ENCODE measurements around the gene PRR29. TPM values are rescaled to one million over a fixed set of nuclear protein-coding genes. Genes with fewer than 3 reads are reported as not detected.

The PRR29 gene
- total RNA-seq, 4 donors from 2014 or later, result 0.09 TPM; not detected in 3

DNA sequence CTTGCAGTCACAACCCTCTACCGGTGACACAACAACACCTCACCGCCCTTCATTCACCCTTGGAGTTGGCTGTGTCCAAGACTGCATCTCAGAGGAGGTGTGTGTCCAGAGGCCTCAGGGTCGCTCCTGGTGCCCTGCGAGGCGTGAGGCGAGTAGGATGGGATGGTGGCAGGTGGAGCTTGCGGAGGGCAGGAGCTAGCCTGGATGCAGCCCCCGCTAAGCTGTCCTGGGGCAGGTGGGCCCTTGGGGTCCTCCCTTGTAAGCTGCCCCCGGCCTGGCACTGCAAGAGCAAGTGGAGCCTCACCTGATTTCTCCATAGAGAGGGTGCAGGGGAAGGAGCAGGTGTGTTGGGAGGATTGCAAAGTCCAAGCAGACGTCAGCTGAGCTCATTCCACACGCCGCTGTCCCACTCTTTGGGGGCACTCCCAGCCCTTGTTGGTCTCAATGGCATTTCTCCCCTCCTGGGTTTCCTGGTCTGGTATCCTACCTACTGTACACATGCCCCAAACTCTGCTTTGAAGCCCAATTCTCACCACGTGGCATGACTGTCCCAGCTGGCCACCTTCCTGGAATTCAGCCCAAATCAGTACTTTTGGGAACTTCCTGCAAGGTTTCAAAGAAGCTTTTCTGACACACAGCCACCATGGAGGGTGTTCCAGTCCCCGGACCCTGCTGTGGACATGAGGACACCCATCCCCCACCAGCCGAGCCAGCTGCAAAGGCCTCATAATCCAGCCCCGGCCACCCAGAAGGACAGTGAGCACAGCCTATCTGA lies 40.4 kb downstream of the PRR29 start:
- no peak for DNase-seq
- Histone ChIP-seq H3K4me3 (no peak overlapping the region), H3K27me3 (no peaks in the 10 kb centered on the region), H3K36me3 (peaks cover 0 to 52% (median 11%) of the 10 kb centered on the region in 3 donors), H3K9me3 (no peaks in the 10 kb centered on the region), H3K27ac (no peak overlapping the region), H3K4me1 (no peaks in the 10 kb centered on the region)
- TF ChIP-seq, protein P1, sequence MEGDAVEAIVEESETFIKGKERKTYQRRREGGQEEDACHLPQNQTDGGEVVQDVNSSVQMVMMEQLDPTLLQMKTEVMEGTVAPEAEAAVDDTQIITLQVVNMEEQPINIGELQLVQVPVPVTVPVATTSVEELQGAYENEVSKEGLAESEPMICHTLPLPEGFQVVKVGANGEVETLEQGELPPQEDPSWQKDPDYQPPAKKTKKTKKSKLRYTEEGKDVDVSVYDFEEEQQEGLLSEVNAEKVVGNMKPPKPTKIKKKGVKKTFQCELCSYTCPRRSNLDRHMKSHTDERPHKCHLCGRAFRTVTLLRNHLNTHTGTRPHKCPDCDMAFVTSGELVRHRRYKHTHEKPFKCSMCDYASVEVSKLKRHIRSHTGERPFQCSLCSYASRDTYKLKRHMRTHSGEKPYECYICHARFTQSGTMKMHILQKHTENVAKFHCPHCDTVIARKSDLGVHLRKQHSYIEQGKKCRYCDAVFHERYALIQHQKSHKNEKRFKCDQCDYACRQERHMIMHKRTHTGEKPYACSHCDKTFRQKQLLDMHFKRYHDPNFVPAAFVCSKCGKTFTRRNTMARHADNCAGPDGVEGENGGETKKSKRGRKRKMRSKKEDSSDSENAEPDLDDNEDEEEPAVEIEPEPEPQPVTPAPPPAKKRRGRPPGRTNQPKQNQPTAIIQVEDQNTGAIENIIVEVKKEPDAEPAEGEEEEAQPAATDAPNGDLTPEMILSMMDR (IDR thresholded peaks at IDR 0.05), result no peak
- no peak for TF ChIP-seq POLR2A (IDR thresholded peaks at IDR 0.05)
- WGBS, 2 donors, result 81 to 87% methylated on average over 6 to 10 of the region's 16 CpGs
- intact Hi-C loops (cut with DNase I), result no loop called here

DNA sequence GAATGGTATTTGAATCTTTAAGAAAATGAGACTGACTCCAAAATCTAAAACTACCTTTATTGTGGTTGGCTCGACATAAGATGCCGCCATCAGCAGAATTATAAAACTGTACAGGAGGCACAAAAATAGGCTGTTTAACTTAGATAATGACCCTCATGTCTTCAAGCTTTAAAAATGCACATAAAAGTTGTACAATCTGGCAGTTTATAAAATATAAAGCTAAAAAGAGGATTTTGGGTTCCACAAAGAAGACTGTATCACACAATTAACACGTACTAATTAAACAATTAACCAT lies 40.9 kb downstream of the PRR29 start:
- H3K27ac ChIP-seq, result no peak overlapping the region
- WGBS, 2 donors, result 90 to 96% methylated on average over 3 of the region's 3 CpGs
- H3K36me3 ChIP-seq, result peaks cover 5 to 57% (median 16%) of the 10 kb centered on the region in 3 donors
- DNase-seq, result no peak
- no peaks in the 10 kb centered on the region for H3K9me3 ChIP-seq
- no peaks in the 10 kb centered on the region for H3K4me1 ChIP-seq
- TF ChIP-seq, protein P1 (IDR thresholded peaks at IDR 0.05), result no peak
- TF ChIP-seq POLR2A (IDR thresholded peaks at IDR 0.05), result no peak
- intact Hi-C loops (cut with DNase I), result no loop called here
- no peaks in the 10 kb centered on the region for H3K27me3 ChIP-seq
- no peak overlapping the region for H3K4me3 ChIP-seq

DNA sequence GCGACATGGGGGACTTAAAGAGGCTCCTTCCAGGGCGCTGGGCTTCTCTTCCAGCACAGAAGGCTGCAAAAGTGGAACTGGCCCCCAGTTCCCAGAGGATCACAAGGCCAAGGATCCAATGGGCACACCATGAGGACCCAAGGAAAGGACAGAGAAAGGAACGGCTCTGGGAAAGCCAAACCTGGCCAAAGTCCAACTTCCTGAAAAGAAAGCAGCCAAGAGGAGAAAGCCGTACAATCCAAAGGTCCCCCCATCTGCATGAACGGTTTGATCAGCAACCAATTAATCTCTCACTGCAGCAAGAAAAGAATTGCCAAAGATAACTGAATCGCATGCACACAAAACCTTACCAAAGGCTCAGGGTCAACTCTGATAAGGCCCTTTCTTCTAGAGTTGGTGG lies 42.1 kb downstream of the PRR29 start:
- TF ChIP-seq POLR2A (IDR thresholded peaks at IDR 0.05), result no peak
- TF ChIP-seq, protein P1 (IDR thresholded peaks at IDR 0.05), result no peak
- no peak for DNase-seq
- Histone ChIP-seq H3K4me1 (no peaks in the 10 kb centered on the region), H3K36me3 (peaks cover 17 to 69% (median 27%) of the 10 kb centered on the region in 3 donors), H3K9me3 (no peaks in the 10 kb centered on the region), H3K27me3 (no peaks in the 10 kb centered on the region), H3K4me3 (no peak overlapping the region), H3K27ac (no peak overlapping the region)
- intact Hi-C loops (cut with DNase I), result no loop called here
- 75 to 81% methylated on average over 5 to 6 of the region's 6 CpGs for WGBS, 2 donors

DNA sequence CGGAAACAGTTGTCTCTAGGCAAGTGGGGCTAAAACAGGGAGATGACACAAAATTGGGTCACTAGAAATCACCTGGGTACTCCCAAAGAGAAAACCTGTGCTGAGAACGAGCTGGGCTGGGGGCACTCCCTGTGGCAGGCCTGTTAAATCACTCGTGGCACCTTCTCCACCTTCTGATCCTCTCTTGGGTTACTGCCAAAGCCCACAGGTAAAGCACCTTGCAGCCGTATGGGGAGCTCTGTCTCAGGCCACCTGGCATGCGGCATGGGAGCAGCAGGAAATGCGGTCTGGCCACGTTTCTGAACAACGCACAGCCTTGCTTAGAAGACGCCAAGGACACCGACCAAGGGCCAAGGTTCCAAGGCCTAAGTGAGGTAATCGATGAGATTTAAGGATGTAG lies 43.8 kb downstream of the PRR29 start:
- intact Hi-C loops (cut with DNase I), result no loop called here
- TF ChIP-seq, protein P1 (IDR thresholded peaks at IDR 0.05), result no peak
- TF ChIP-seq POLR2A (IDR thresholded peaks at IDR 0.05), result no peak
- WGBS, 2 donors, result 72 to 75% methylated on average over 8 to 11 of the region's 11 CpGs
- Histone ChIP-seq H3K36me3 (peaks cover 32 to 86% (median 36%) of the 10 kb centered on the region in 3 donors), H3K9me3 (no peaks in the 10 kb centered on the region), H3K27me3 (no peaks in the 10 kb centered on the region), H3K4me3 (no peak overlapping the region), H3K27ac (no peak overlapping the region), H3K4me1 (no peaks in the 10 kb centered on the region)
- DNase-seq, result no peak

DNA sequence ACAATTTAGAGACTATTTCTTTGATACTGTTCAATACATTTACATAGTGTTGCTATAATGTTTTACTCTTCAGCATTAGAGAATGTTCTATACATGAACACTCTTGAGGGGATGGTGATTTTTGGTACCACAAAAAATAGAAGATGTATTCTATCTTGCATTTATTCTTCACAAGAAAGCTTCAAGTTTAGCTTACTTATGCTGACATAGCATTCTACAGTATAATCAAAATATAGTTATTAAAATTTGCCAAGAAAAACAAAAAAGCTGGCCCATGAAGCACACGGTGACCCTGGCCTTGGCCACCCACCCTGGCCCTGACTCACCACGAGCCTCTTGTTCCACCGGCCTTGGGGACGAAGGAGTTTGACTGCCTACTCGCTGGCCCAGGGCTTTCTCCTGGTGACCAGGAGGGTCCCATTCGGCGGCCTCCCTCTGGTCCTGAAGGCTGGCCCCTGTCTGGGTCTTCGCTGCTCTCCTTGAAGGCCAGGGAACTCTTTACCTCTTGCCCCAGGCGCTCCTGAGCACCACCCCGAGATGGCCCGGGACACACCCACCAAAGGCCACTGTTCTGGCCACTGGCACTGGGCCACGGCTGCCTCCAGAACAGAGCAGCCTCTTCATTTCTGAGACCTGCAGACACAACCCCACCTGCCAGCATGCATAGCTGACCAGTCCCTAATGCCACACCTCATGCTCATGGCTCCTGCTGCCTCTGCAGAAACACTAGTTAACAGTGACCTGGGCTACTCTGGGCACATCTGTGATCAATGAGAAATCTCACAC lies 44.7 kb downstream of the PRR29 start:
- intact Hi-C loops (cut with DNase I), result no loop called here
- no peak for TF ChIP-seq POLR2A (IDR thresholded peaks at IDR 0.05)
- TF ChIP-seq, protein P1 (IDR thresholded peaks at IDR 0.05), result no peak
- no peaks in the 10 kb centered on the region for H3K27me3 ChIP-seq
- WGBS, 2 donors, result 79 to 85% methylated on average over 5 to 7 of the region's 12 CpGs
- H3K27ac ChIP-seq, result no peak overlapping the region
- no peak for DNase-seq
- peaks cover 33 to 95% (median 36%) of the 10 kb centered on the region in 3 donors for H3K36me3 ChIP-seq
- no peaks in the 10 kb centered on the region for H3K4me1 ChIP-seq
- no peaks in the 10 kb centered on the region for H3K9me3 ChIP-seq
- H3K4me3 ChIP-seq, result no peak overlapping the region

Measured in esophagus squamous epithelium (tissue), 5 donors.